Measurements from ENCODE around the gene DUSP15. TPM values are rescaled to one million over a fixed set of nuclear protein-coding genes. Genes with fewer than 3 reads are reported as not detected.
A peak's percentile ranks its signal among the peaks of the same experiment; 100 is the strongest.

DUSP15 gene
- total and polyA plus RNA-seq, 12 donors: 2.4 to 17.6 (median 6.1) TPM

DNA sequence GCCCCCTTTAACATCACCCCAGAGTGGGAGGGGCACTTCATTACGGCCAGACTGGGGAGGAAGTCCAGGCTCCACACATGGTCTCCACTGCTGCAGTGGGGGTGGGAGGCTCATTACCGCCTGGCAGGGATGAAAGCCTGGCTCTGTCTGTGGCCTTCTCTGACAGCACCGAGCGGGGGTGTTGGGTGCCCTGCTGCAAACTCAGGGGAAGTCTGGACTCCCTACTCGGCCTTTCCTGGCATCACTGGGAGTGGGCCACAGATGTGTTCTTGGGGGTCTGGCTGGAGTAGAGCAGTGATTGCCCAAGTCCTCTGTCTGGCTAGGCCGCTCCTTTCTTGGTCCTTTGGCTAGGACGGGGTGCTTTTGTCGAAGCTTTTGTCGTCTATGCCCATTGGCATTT lies 27.2 kb upstream of the DUSP15 start:
- no peak for TF ChIP-seq POLR2A (IDR thresholded peaks at IDR 0.05)
- TF ChIP-seq, protein P1, sequence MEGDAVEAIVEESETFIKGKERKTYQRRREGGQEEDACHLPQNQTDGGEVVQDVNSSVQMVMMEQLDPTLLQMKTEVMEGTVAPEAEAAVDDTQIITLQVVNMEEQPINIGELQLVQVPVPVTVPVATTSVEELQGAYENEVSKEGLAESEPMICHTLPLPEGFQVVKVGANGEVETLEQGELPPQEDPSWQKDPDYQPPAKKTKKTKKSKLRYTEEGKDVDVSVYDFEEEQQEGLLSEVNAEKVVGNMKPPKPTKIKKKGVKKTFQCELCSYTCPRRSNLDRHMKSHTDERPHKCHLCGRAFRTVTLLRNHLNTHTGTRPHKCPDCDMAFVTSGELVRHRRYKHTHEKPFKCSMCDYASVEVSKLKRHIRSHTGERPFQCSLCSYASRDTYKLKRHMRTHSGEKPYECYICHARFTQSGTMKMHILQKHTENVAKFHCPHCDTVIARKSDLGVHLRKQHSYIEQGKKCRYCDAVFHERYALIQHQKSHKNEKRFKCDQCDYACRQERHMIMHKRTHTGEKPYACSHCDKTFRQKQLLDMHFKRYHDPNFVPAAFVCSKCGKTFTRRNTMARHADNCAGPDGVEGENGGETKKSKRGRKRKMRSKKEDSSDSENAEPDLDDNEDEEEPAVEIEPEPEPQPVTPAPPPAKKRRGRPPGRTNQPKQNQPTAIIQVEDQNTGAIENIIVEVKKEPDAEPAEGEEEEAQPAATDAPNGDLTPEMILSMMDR (IDR thresholded peaks at IDR 0.05): no peak

DNA sequence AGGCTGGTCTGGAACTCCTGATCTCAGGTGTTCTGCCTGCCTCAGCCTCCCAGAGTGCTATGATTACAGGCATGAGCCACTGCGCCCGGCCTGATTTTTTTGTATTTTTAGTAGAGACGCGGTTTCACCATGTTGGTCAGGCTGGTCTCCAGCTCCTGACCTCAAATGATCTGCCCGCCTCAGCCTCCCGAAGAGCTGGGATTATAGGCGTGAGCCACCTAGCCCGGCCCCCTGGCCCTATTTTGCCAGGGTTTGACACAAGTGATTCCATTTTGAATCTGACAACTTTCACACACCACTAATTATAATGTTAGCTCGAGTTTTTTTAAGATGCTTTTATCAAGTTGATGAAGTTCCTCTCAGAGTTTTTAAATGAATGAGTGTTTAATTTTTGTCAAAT lies 25.7 kb upstream of the DUSP15 start:
- H3K27me3 ChIP-seq: no peaks in the 10 kb centered on the region
- H3K4me3 ChIP-seq: no peak overlapping the region
- intact Hi-C loops (cut with DNase I): no loop called here
- TF ChIP-seq, protein P1 (IDR thresholded peaks at IDR 0.05): no peak
- no peak for DNase-seq
- no peaks in the 10 kb centered on the region for H3K9me3 ChIP-seq (replicated peaks in 1 of 3)
- H3K4me1 ChIP-seq (replicated peaks in 1 of 2): peaks cover 0 to 5% of the 10 kb centered on the region in 2 donors
- H3K27ac ChIP-seq: peak overlapping the region in 1 of 5 donors; percentile 73
- WGBS, 4 donors: 91 to 97% (median 93%) methylated on average over 9 of the region's 9 CpGs
- no peaks in the 10 kb centered on the region for H3K36me3 ChIP-seq (replicated peaks in 1 of 2)

More for the DNA sequence above, 27.2 kb upstream of the DUSP15 start:
- WGBS, 4 donors: 77 to 84% (median 81%) methylated on average over 8 to 9 of the region's 9 CpGs
- no peak overlapping the region for H3K4me3 ChIP-seq
- no peak for DNase-seq
- intact Hi-C loops (cut with DNase I): no loop called here
- H3K27me3 ChIP-seq: no peaks in the 10 kb centered on the region
- no peaks in the 10 kb centered on the region for H3K9me3 ChIP-seq (replicated peaks in 1 of 3)
- H3K36me3 ChIP-seq (replicated peaks in 1 of 2): no peaks in the 10 kb centered on the region
- peaks cover 0 to 5% of the 10 kb centered on the region in 2 donors for H3K4me1 ChIP-seq (replicated peaks in 1 of 2)
- no peak overlapping the region for H3K27ac ChIP-seq

DNA sequence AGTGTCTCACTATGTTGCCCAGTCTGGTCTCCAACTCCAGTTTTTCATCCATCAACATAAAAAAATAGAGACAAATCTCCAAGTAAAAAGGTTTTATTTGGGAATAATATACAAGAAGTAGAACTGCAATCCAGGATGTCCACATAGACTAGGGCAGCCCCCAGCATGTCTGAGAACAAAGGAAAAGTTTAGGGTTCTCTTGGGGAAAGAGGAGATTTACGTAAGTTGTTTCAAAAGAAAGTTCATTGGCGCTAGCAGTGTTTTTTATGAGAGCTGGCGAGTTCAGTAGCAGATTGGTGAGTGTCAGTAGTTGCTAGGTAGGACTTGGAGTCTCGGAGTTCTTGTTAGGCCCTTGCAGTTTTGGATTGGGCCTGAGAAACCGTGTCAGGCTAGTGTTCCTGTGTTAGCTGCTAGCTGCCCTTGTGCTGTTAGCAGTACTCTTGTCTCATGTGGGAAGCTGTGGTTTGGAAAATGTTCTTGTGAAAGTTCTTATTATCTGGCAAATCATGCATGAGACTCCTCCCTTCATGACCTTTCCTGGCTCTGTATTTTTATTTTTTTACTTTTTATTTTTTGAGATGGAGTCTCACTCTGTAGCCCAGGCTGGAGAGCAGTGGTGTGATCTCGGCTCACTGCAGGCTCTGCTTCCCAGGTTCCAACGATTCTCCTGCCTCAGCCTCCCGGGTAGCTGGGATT lies 24.8 kb upstream of the DUSP15 start:
- H3K4me3 ChIP-seq: no peak overlapping the region
- H3K27me3 ChIP-seq: no peaks in the 10 kb centered on the region
- H3K27ac ChIP-seq: peak overlapping the region in 3 of 5 donors; percentile 55 to 74 (median 73)
- intact Hi-C loops (cut with DNase I): no loop called here
- no peak for TF ChIP-seq POLR2A (IDR thresholded peaks at IDR 0.05)
- TF ChIP-seq, protein P1 (IDR thresholded peaks at IDR 0.05): no peak
- H3K36me3 ChIP-seq (replicated peaks in 1 of 2): no peaks in the 10 kb centered on the region
- H3K4me1 ChIP-seq (replicated peaks in 1 of 2): peaks cover 0 to 5% of the 10 kb centered on the region in 2 donors
- no peaks in the 10 kb centered on the region for H3K9me3 ChIP-seq (replicated peaks in 1 of 3)
- WGBS, 4 donors: 36 to 42% (median 39%) methylated on average over 8 of the region's 8 CpGs
- peak; percentile 61 to 90 (median 85) for DNase-seq

DNA sequence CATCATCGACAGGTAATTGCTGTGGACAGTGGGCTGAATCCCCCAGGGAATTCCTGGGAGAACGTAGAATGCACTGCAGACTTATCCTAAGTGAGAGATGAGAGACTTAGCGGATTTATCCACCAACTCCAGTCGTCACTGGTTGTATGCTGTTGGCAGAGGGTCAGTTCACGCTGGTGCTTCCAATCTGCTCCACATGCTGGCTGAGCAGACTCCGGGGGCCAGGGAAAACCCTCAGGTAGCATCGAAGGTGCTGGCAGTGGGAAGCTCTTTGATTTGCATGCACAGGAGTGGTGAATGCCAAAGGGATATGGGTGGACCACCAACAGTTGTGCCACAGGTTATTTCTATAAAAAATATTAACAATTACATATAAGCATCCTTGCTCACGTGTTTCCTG lies 20.3 kb upstream of the DUSP15 start:
- Histone ChIP-seq H3K4me3 (no peak overlapping the region), H3K36me3 (replicated peaks in 1 of 2) (no peaks in the 10 kb centered on the region), H3K4me1 (replicated peaks in 1 of 2) (peaks cover 0 to 5% of the 10 kb centered on the region in 2 donors), H3K9me3 (replicated peaks in 1 of 3) (no peaks in the 10 kb centered on the region), H3K27ac (no peak overlapping the region), H3K27me3 (no peaks in the 10 kb centered on the region)
- DNase-seq: no peak
- 62 to 70% (median 66%) methylated on average over 8 of the region's 8 CpGs for WGBS, 4 donors
- no peak for TF ChIP-seq POLR2A (IDR thresholded peaks at IDR 0.05)
- TF ChIP-seq, protein P1 (IDR thresholded peaks at IDR 0.05): no peak
- intact Hi-C loops (cut with DNase I): no loop called here

All from adrenal gland (tissue), 12 donors.